HCT116 (cell line): ENCODE results near the gene OR4S2. TPM values are rescaled to one million over a fixed set of nuclear protein-coding genes. Genes with fewer than 3 reads are reported as not detected.

Source experiments
- ATAC-seq: fragments of 200-7000 bp; cut with Tn5 transposase; 2 replicates; pipeline ENCODE4 v1.9.1; 2020; ENCODE audit warnings: mild to moderate bottlenecking, moderate library complexity
- BruUV-seq: library from RNA; stranded (reverse); fragments of 400-500 nt; replicated peaks from 2 replicates; lab custom pipeline; 2021; lab: Mats Ljungman, UMichigan
- CTCF ChIA-PET: fragments of 300-600 bp; sonication (Branson Sonifier 250); formaldehyde crosslinking; loops from one replicate; lab custom pipeline; 2021; ENCODE audit warnings: antibody characterized with exemption; lab: Charles Lee
- POLR2A ChIA-PET: fragments of 300-600, 350-600 bp; sonication (Branson Sonifier 250); formaldehyde crosslinking; loops from one replicate; lab custom pipeline; 2021; ENCODE audit warnings: antibody characterized with exemption; lab: Charles Lee
- RAD21 ChIA-PET, 2 experiments: fragments of 300-600 bp; sonication (Branson Sonifier 250); formaldehyde crosslinking; loops; one replicate each; lab custom pipeline; 2023; ENCODE audit warnings: low total read pairs in 2 of 2; ENCODE audit not compliant: uncharacterized antibody in 2 of 2, unreplicated experiment in 2 of 2, low non-redundant PET in 1 of 2; lab: Charles Lee
- DNase-seq: peaks from one replicate; pipeline ENCODE4 v3.0.0-alpha.2; 2010; ENCODE audit warnings: low read depth, low spot score
- H2AFZ ChIP-seq: fragments of 200-600 bp; shearing (Covaris generic), sonication (generic); 2 replicates; pipeline ENCODE4 v1.6.1; 2017; ENCODE audit warnings: low read depth, mixed run types, mixed read lengths, antibody characterized with exemption, low read length; ENCODE audit not compliant: poor library complexity, severe bottlenecking
- H3K27ac ChIP-seq: 2 replicates; pipeline ENCODE4 v1.5.1; 2012; ENCODE audit warnings: low read depth, low read length
- H3K27me3 ChIP-seq: fragments of 200-600 bp; sonication (generic); 2 replicates; pipeline ENCODE4 v1.6.1; 2016; ENCODE audit warnings: mixed run types, low read length, mixed read lengths; ENCODE audit not compliant: insufficient read depth
- H3K36me3 ChIP-seq, 2 experiments: fragments of 200-500 bp in 1 of 2; fragments of 200-600 bp in 1 of 2; sonication (Bioruptor generic) in 1 of 2; sonication (generic) in 1 of 2; 2 replicates each; pipeline versions ENCODE4 v1.5.1 to v1.6.1; 2014 to 2016; ENCODE audit warnings: low read length in 2 of 2, inconsistent platforms in 1 of 2, mixed read lengths in 1 of 2, mixed run types in 1 of 2; ENCODE audit not compliant: insufficient read depth in 2 of 2, control insufficient read depth in 1 of 2
- H3K4me1 ChIP-seq, 2 experiments: fragments of 200-600 bp in 1 of 2; sonication (generic) in 1 of 2; 2 replicates each; pipeline versions ENCODE4 v1.5.1 to v1.6.1; 2012 to 2017; ENCODE audit warnings: low read length in 2 of 2, inconsistent platforms in 1 of 2, mild to moderate bottlenecking in 1 of 2, mixed read lengths in 1 of 2, mixed run types in 1 of 2, moderate library complexity in 1 of 2; ENCODE audit not compliant: insufficient read depth in 2 of 2, control insufficient read depth in 1 of 2
- H3K4me2 ChIP-seq: fragments of 200-600 bp; sonication (generic); 2 replicates; pipeline ENCODE4 v1.6.1; 2017; ENCODE audit warnings: mixed run types, low read length, mixed read lengths
- H3K4me3 ChIP-seq, 2 experiments: fragments of 200-600 bp in 1 of 2; sonication (generic) in 1 of 2; replicated peaks in 1 of 2; 2 replicates each; pipeline ENCODE4 v1.5.1; 2011 to 2016; ENCODE audit warnings: low read length in 2 of 2, control low read depth in 1 of 2, low read depth in 1 of 2, mild to moderate bottlenecking in 1 of 2, mixed read lengths in 1 of 2, mixed run types in 1 of 2
- H3K79me2 ChIP-seq: fragments of 200-600 bp; sonication (generic); 2 replicates; pipeline ENCODE4 v1.6.1; 2017; ENCODE audit warnings: mild to moderate bottlenecking, mixed run types, low read length, moderate library complexity, mixed read lengths; ENCODE audit not compliant: insufficient read depth
- H3K9ac ChIP-seq: fragments of 200-600 bp; sonication (generic); 2 replicates; pipeline ENCODE4 v1.6.1; 2016; ENCODE audit warnings: low read length, mixed read lengths
- H3K9me2 ChIP-seq: fragments of 200-600 bp; sonication (generic), shearing (Covaris generic); 2 replicates; pipeline ENCODE4 v1.6.1; 2017; ENCODE audit warnings: mixed run types, mild to moderate bottlenecking, moderate library complexity; ENCODE audit not compliant: insufficient read depth
- H3K9me3 ChIP-seq, 2 experiments: fragments of 200-500 bp in 1 of 2; fragments of 200-600 bp in 1 of 2; sonication (Bioruptor generic) in 1 of 2; sonication (generic) in 1 of 2; 2 replicates each; pipeline ENCODE4 v1.6.1; 2014 to 2017; ENCODE audit warnings: low read length in 2 of 2, mixed read lengths in 2 of 2, inconsistent platforms in 1 of 2, low read depth in 1 of 2, mild to moderate bottlenecking in 1 of 2, mixed run types in 1 of 2, moderate library complexity in 1 of 2; ENCODE audit not compliant: control insufficient read depth in 1 of 2, insufficient read depth in 1 of 2
- H4K20me1 ChIP-seq: fragments of 200-600 bp; sonication (generic), shearing (Covaris generic); 2 replicates; pipeline ENCODE4 v1.6.1; 2017; ENCODE audit warnings: mixed run types, mild to moderate bottlenecking, moderate library complexity; ENCODE audit not compliant: insufficient read depth
- CBX3 ChIP-seq: IDR thresholded peaks from 2 replicates; pipeline ENCODE4 v1.6.1; 2012; ENCODE audit warnings: low read depth
- CEBPB ChIP-seq: IDR thresholded peaks from 2 replicates; pipeline ENCODE4 v1.6.1; 2012; ENCODE audit warnings: low read depth
- CTCF ChIP-seq, 3 experiments: fragments of 200-600 bp in 1 of 3; sonication (generic) in 1 of 3; IDR thresholded peaks in 2 of 3; conservative IDR thresholded peaks in 1 of 3; 2 replicates each; pipeline ENCODE4 v1.5.1; 2012 to 2017; ENCODE audit warnings: low read depth in 2 of 3, low read length in 2 of 3, antibody characterized with exemption in 1 of 3, borderline replicate concordance in 1 of 3, control low read depth in 1 of 3, mild to moderate bottlenecking in 1 of 3, mixed read lengths in 1 of 3, mixed run types in 1 of 3, moderate library complexity in 1 of 3; ENCODE audit not compliant: insufficient read depth in 1 of 3
- ELF1 ChIP-seq: IDR thresholded peaks from 2 replicates; pipeline ENCODE4 v1.6.1; 2012; ENCODE audit warnings: low read depth, borderline replicate concordance
- EZH2 ChIP-seq: fragments of 200-600 bp; sonication (generic); IDR thresholded peaks from 2 replicates; pipeline ENCODE4 v1.6.1; 2017; ENCODE audit warnings: antibody characterized with exemption, mixed run types
- FOSL1 ChIP-seq: IDR thresholded peaks from 2 replicates; pipeline ENCODE4 v1.6.1; 2012; ENCODE audit warnings: low read depth
- JUND ChIP-seq: IDR thresholded peaks from 2 replicates; pipeline ENCODE4 v1.6.1; 2012
- MAX ChIP-seq: IDR thresholded peaks from 2 replicates; pipeline ENCODE4 v1.6.1; 2012
- POLR2A ChIP-seq: IDR thresholded peaks from 2 replicates; pipeline ENCODE4 v1.7.0; 2011; ENCODE audit warnings: borderline replicate concordance; ENCODE audit not compliant: insufficient read depth, insufficient read length; ENCODE audit errors: extremely low read depth
- RAD21 ChIP-seq: IDR thresholded peaks from 2 replicates; pipeline ENCODE4 v1.6.1; 2012; ENCODE audit warnings: low read depth, mild to moderate bottlenecking
- REST ChIP-seq: IDR thresholded peaks from 2 replicates; pipeline ENCODE4 v1.6.1; 2012; ENCODE audit warnings: low read depth
- SIN3A ChIP-seq: IDR thresholded peaks from 2 replicates; pipeline ENCODE4 v1.6.1; 2012; ENCODE audit warnings: low read depth
- SP1 ChIP-seq: IDR thresholded peaks from 2 replicates; pipeline ENCODE4 v1.6.1; 2012; ENCODE audit warnings: low read depth
- SRF ChIP-seq: IDR thresholded peaks from 2 replicates; pipeline ENCODE4 v1.6.1; 2012; ENCODE audit warnings: low read depth
- TCF7L2 ChIP-seq: IDR thresholded peaks from 2 replicates; pipeline ENCODE4 v1.7.0; 2011; ENCODE audit warnings: borderline replicate concordance, inconsistent platforms; ENCODE audit not compliant: insufficient read depth, insufficient read length; ENCODE audit errors: extremely low read depth
- YY1 ChIP-seq: IDR thresholded peaks from 2 replicates; pipeline ENCODE4 v1.6.1; 2011; ENCODE audit warnings: low read length, low read depth, moderate library complexity, mild to moderate bottlenecking; ENCODE audit not compliant: insufficient replicate concordance; ENCODE audit errors: extremely low read depth
- ZBTB33 ChIP-seq: IDR thresholded peaks from 2 replicates; pipeline ENCODE4 v1.6.1; 2011; ENCODE audit warnings: mild to moderate bottlenecking, low read length, moderate library complexity; ENCODE audit not compliant: insufficient replicate concordance; ENCODE audit errors: extremely low read depth
- ZFX ChIP-seq: fragments of 450-650 bp; IDR thresholded peaks from 2 replicates; pipeline ENCODE4 v1.6.1; 2017
- ZNF274 ChIP-seq: fragments of 200-500 bp; sonication (Bioruptor generic); IDR thresholded peaks from 2 replicates; pipeline ENCODE4 v1.6.1; 2014; ENCODE audit warnings: mild to moderate bottlenecking, low read depth, low read length, inconsistent platforms
- intact Hi-C: fragments of 100-400 bp; cut with micrococcal nuclease; formaldehyde crosslinking; loops from 2 replicates; pipeline ENCODE4 v1.10.0; 2022
- total RNA-seq: library from RNA; stranded (reverse); gene quantifications from one replicate; pipeline ENCODE4 v1.2.1, GENCODE V29; 2021; ENCODE audit not compliant: unreplicated experiment
- TF ChIP-seq, protein P1 (sequence below): IDR thresholded peaks from 2 replicates; pipeline ENCODE4 v1.6.1; 2012

The OR4S2 gene
- total RNA-seq, 1 experiment from 2014 or later, result not detected

GRCh38 chr11:55669376-55669775 lies 21.2 kb downstream of the OR4S2 start:
- no TSS peak for BruUV-seq
- Histone ChIP-seq H3K4me2 (no peak overlapping the region), H4K20me1 (no peaks in the 10 kb centered on the region), H3K27me3 (no peaks in the 10 kb centered on the region), H2AFZ (no peak overlapping the region), H3K4me1 (no peaks in the 10 kb centered on the region), H3K36me3 (no peaks in the 10 kb centered on the region), H3K9ac (no peak overlapping the region), H3K27ac (no peak overlapping the region), H3K4me3 (no peak overlapping the region), H3K79me2 (no peaks in the 10 kb centered on the region), H3K9me2 (no peaks in the 10 kb centered on the region), H3K9me3 (peaks cover 12% of the 10 kb centered on the region in 2 experiments; a peak in 2 of 4 replicates)
- CTCF ChIA-PET, result no interaction called here
- ATAC-seq (no peak), DNase-seq (no peak)
- RAD21 ChIA-PET, result no interaction called here
- POLR2A ChIA-PET, result no interaction called here
- no peak for TF ChIP-seq JUND
- TF ChIP-seq TCF7L2, result no peak
- TF ChIP-seq CBX3, result no peak
- TF ChIP-seq CEBPB, result no peak
- no peak for TF ChIP-seq SP1
- no peak for TF ChIP-seq ZBTB33
- no peak for TF ChIP-seq YY1
- TF ChIP-seq, protein P1, sequence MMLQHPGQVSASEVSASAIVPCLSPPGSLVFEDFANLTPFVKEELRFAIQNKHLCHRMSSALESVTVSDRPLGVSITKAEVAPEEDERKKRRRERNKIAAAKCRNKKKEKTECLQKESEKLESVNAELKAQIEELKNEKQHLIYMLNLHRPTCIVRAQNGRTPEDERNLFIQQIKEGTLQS, result no peak
- no peak for TF ChIP-seq REST
- TF ChIP-seq ELF1, result no peak
- TF ChIP-seq MAX, result no peak
- TF ChIP-seq RAD21, result no peak
- no peak for TF ChIP-seq POLR2A
- no peak for TF ChIP-seq CTCF (IDR thresholded peaks at IDR 0.05 in 2 of 3, conservative IDR thresholded peaks at IDR 0.05 in 1 of 3; ENCODE audit: borderline replicate concordance in 1 of 3, insufficient read depth in 1 of 3, low read depth in 2 of 3, low read length in 2 of 3)
- no peak for TF ChIP-seq FOSL1
- no peak for TF ChIP-seq ZFX
- TF ChIP-seq SIN3A, result no peak
- no peak for TF ChIP-seq EZH2
- no peak for TF ChIP-seq ZNF274
- no peak for TF ChIP-seq SRF
- intact Hi-C loops, result no loop called here
